ENCODE measurements around the gene CDKAL1. TPM values are rescaled to one million over a fixed set of nuclear protein-coding genes. Genes with fewer than 3 reads are reported as not detected.
"Not testable (repeated sequence)": the region's sequence is repeated elsewhere in the genome, so short reads cannot be mapped to it uniquely, and the experiment has no call there.

The CDKAL1 gene
- total RNA-seq, 4 donors from 2014 or later = 13.5 to 21.2 (median 17.3) TPM

GRCh38 chr6:20589266-20589665 is 55.0 kb downstream of the CDKAL1 start:
- no peak for DNase-seq (ENCODE audit: low spot score in 2 of 2)
- Histone ChIP-seq H3K4me3 (no peak overlapping the region), H3K27ac (no peak overlapping the region), H3K27me3 (no peaks in the 10 kb centered on the region), H3K9me3 (peaks cover 0 to 2% (median 0%) of the 10 kb centered on the region in 4 donors), H3K4me1 (no peaks in the 10 kb centered on the region), H3K36me3 (peaks cover 0 to 38% (median 0%) of the 10 kb centered on the region in 3 donors)
- 37 to 48% methylated on average over 5 of the region's 5 CpGs for WGBS, 2 donors
- TF ChIP-seq POLR2A (IDR thresholded peaks at IDR 0.05) (no peak), EP300 (IDR thresholded peaks at IDR 0.05) (no peak), CTCF (IDR thresholded peaks at IDR 0.05) (no peak)

- WGBS, 2 donors = 98 to 100% methylated on average over 3 of the region's 3 CpGs
- H3K9me3 ChIP-seq = peaks cover 0 to 11% (median 0%) of the 10 kb centered on the region in 4 donors
- H3K27ac ChIP-seq = not testable (repeated sequence)
Observed at GRCh38 chr6:20590476-20590875, 56.2 kb downstream of the CDKAL1 start.

GRCh38 chr6:20594299-20594853 is 60.1 kb downstream of the CDKAL1 start:
- H3K4me3 ChIP-seq; H3K27me3 ChIP-seq; H3K4me1 ChIP-seq; H3K27ac ChIP-seq; DNase-seq (ENCODE audit: low spot score in 2 of 2): not testable (repeated sequence)
- 85% methylated on average over 7 of the region's 7 CpGs for WGBS, 2 donors
- peaks cover 0 to 22% (median 0%) of the 10 kb centered on the region in 4 donors for H3K9me3 ChIP-seq
- peaks cover 0 to 41% (median 5%) of the 10 kb centered on the region in 3 donors for H3K36me3 ChIP-seq

More at GRCh38 chr6:20590476-20590875, 56.2 kb downstream of the CDKAL1 start:
- not testable (repeated sequence) for H3K27me3 ChIP-seq; H3K4me3 ChIP-seq; H3K4me1 ChIP-seq; DNase-seq (ENCODE audit: low spot score in 2 of 2)
- peaks cover 0 to 43% (median 0%) of the 10 kb centered on the region in 3 donors for H3K36me3 ChIP-seq

- H3K4me1 ChIP-seq = no peaks in the 10 kb centered on the region
- no peak overlapping the region for H3K4me3 ChIP-seq
- no peak for TF ChIP-seq EP300 (IDR thresholded peaks at IDR 0.05)
- no peak for TF ChIP-seq POLR2A (IDR thresholded peaks at IDR 0.05)
- no peak for TF ChIP-seq CTCF (IDR thresholded peaks at IDR 0.05)
- DNase-seq (ENCODE audit: low spot score in 2 of 2) = no peak
- WGBS, 2 donors = 60 to 67% methylated on average over 3 of the region's 3 CpGs
- H3K9me3 ChIP-seq = peaks cover 0 to 18% (median 0%) of the 10 kb centered on the region in 4 donors
- no peak overlapping the region for H3K27ac ChIP-seq
- no peaks in the 10 kb centered on the region for H3K27me3 ChIP-seq
- peaks cover 0 to 32% (median 5%) of the 10 kb centered on the region in 3 donors for H3K36me3 ChIP-seq
Observed at GRCh38 chr6:20599302-20600051, 65.2 kb downstream of the CDKAL1 start.

- H3K27me3 ChIP-seq = no peaks in the 10 kb centered on the region
- H3K27ac ChIP-seq = no peak overlapping the region
- peaks cover 0 to 19% (median 5%) of the 10 kb centered on the region in 3 donors for H3K36me3 ChIP-seq
- no peak for DNase-seq (ENCODE audit: low spot score in 2 of 2)
- peaks cover 0 to 8% (median 0%) of the 10 kb centered on the region in 4 donors for H3K9me3 ChIP-seq
- H3K4me3 ChIP-seq = no peak overlapping the region
- TF ChIP-seq POLR2A (IDR thresholded peaks at IDR 0.05) = no peak
- no peaks in the 10 kb centered on the region for H3K4me1 ChIP-seq
- 80 to 86% methylated on average over 3 of the region's 3 CpGs for whole genome bisulfite sequencing, 2 donors
Observed at GRCh38 chr6:20600831-20601230, 66.6 kb downstream of the CDKAL1 start.

GRCh38 chr6:20604159-20604558 is 69.9 kb downstream of the CDKAL1 start:
- no peak for DNase-seq (ENCODE audit: low spot score in 2 of 2)
- Histone ChIP-seq H3K9me3 (no peaks in the 10 kb centered on the region), H3K27ac (no peak overlapping the region), H3K4me1 (no peaks in the 10 kb centered on the region), H3K36me3 (no peaks in the 10 kb centered on the region), H3K4me3 (no peak overlapping the region), H3K27me3 (no peaks in the 10 kb centered on the region)
- TF ChIP-seq CTCF (IDR thresholded peaks at IDR 0.05) (no peak), EP300 (IDR thresholded peaks at IDR 0.05) (no peak), POLR2A (IDR thresholded peaks at IDR 0.05) (no peak)

Measured in tibial nerve (tissue), 4 donors.